K562 (cell line): ENCODE measurements around the gene TKT. TPM values are rescaled to one million over a fixed set of nuclear protein-coding genes. Genes with fewer than 3 reads are reported as not detected.

Experiments used
- ATAC-seq: fragments of 200-7000 bp; cut with Tn5 transposase; 3 replicates; pipeline ENCODE4 v1.9.1; 2020; ENCODE audit warnings: moderate library complexity
- BruUV-seq: library from RNA; stranded (reverse); fragments of 400-500 nt; replicated peaks from 2 replicates; lab custom pipeline; 2021; lab: Mats Ljungman, UMichigan
- CTCF ChIA-PET: fragments of 300-600 bp; formaldehyde crosslinking; extraction: SDS; loops from one replicate; lab custom pipeline; 2021; ENCODE audit warnings: low intra/inter-chr PET ratio; lab: Yijun Ruan, JAX
- POLR2A ChIA-PET: fragments of 300-600, 350-650 bp; sonication (Branson Sonifier 250); formaldehyde crosslinking; extraction: SDS; loops from one replicate; lab custom pipeline; 2021; ENCODE audit warnings: antibody characterized with exemption, inconsistent platforms; lab: Yijun Ruan, JAX
- DNase-seq, 4 experiments: peaks; one replicate each; pipeline versions ENCODE4 v3.0.0 to v3.0.0-alpha.2; 2011 to 2018; ENCODE audit warnings: low spot score in 3 of 4, mixed read lengths in 3 of 4; ENCODE audit errors: extremely low read depth in 1 of 4
- FAIRE-seq: peaks from 2 replicates; lab custom pipeline; 2011; peaks lifted over from hg19 to GRCh38; lab: Jason Lieb, UNC
- H2AFZ ChIP-seq: 2 replicates; pipeline ENCODE4 v1.6.0; 2011; ENCODE audit warnings: low read depth, low read length, control low read depth, inconsistent platforms
- H3K27ac ChIP-seq: fragments of 200-600 bp; 3 replicates; pipeline ENCODE4 v1.8.0; 2011; ENCODE audit warnings: low read depth, mild to moderate bottlenecking, control low read depth, inconsistent platforms, low read length, moderate library complexity, mixed read lengths; ENCODE audit errors: extremely low read depth
- H3K27me3 ChIP-seq, 2 experiments: fragments of 300-600 bp in 1 of 2; 2 replicates in 1 of 2; 3 replicates in 1 of 2; pipeline versions ENCODE4 v1.6.0 to v1.8.0; 2011; ENCODE audit warnings: inconsistent platforms in 2 of 2, low read length in 2 of 2, mild to moderate bottlenecking in 1 of 2, mixed read lengths in 1 of 2, moderate library complexity in 1 of 2; ENCODE audit not compliant: control insufficient read depth in 2 of 2, insufficient read depth in 2 of 2
- H3K36me3 ChIP-seq: fragments of 300-600 bp; 3 replicates; pipeline ENCODE4 v1.8.0; 2011; ENCODE audit warnings: mild to moderate bottlenecking, low read length, inconsistent platforms; ENCODE audit not compliant: control insufficient read depth, insufficient read depth
- H3K4me1 ChIP-seq, 2 experiments: fragments of 200-600 bp in 1 of 2; replicated peaks in 1 of 2; 2 replicates in 1 of 2; 3 replicates in 1 of 2; pipeline versions ENCODE4 v1.5.1 to v1.8.0; 2011; ENCODE audit warnings: inconsistent platforms in 2 of 2, low read length in 2 of 2, mild to moderate bottlenecking in 1 of 2, mixed read lengths in 1 of 2, moderate library complexity in 1 of 2; ENCODE audit not compliant: control insufficient read depth in 2 of 2, insufficient read depth in 2 of 2
- H3K4me2 ChIP-seq: 2 replicates; pipeline ENCODE4 v1.6.1; 2011; ENCODE audit warnings: low read length, control low read depth, inconsistent platforms, mixed read lengths; ENCODE audit not compliant: insufficient read depth
- H3K4me3 ChIP-seq: fragments of 200-600 bp; sonication (generic), shearing (Covaris generic); 2 replicates; pipeline ENCODE4 v1.5.1; 2016; ENCODE audit warnings: control low read depth, inconsistent platforms
- H3K79me2 ChIP-seq: fragments of 200-600 bp; 3 replicates; pipeline ENCODE4 v1.8.0; 2011; ENCODE audit warnings: low read length, inconsistent platforms; ENCODE audit not compliant: control insufficient read depth, insufficient read depth
- H3K9ac ChIP-seq, 2 experiments: 2 replicates each; pipeline versions ENCODE4 v1.6.0 to v1.6.1; 2011; ENCODE audit warnings: low read depth in 2 of 2, low read length in 2 of 2, control low read depth in 1 of 2, inconsistent platforms in 1 of 2, mild to moderate bottlenecking in 1 of 2, mixed read lengths in 1 of 2; ENCODE audit not compliant: insufficient read depth in 1 of 2
- H3K9me1 ChIP-seq: one replicate; pipeline ENCODE4 v1.6.0; 2011; ENCODE audit warnings: inconsistent platforms, mild to moderate bottlenecking, low read length, moderate library complexity; ENCODE audit not compliant: control insufficient read depth, insufficient read depth
- H3K9me3 ChIP-seq: replicated peaks from 2 replicates; pipeline ENCODE4 v1.5.1; 2011; ENCODE audit warnings: low read depth, low read length, inconsistent platforms; ENCODE audit not compliant: control insufficient read depth, insufficient read depth
- H4K20me1 ChIP-seq: replicated peaks from 2 replicates; pipeline ENCODE4 v1.6.1; 2011; ENCODE audit warnings: low read length, inconsistent platforms, mixed read lengths; ENCODE audit not compliant: control insufficient read depth, insufficient read depth
- BCOR ChIP-seq: fragments of 450-650 bp; IDR thresholded peaks from 2 replicates; pipeline ENCODE4 v1.6.1; 2016
- MNT ChIP-seq, 2 experiments: fragments of 450-650 bp; conservative IDR thresholded peaks; 2 replicates each; pipeline ENCODE4 v1.6.1; 2017; ENCODE audit warnings: mild to moderate bottlenecking in 2 of 2, moderate library complexity in 2 of 2
- NKRF ChIP-seq: fragments of 450-650 bp; IDR thresholded peaks from 2 replicates; pipeline ENCODE4 v1.6.1; 2016; ENCODE audit warnings: borderline replicate concordance
- RBM25 ChIP-seq: fragments of 200-400 bp; formaldehyde crosslinking; IDR thresholded peaks from 2 replicates; pipeline ENCODE4 v1.6.1; 2018; ENCODE audit warnings: low read length, low read depth, moderate library complexity; ENCODE audit not compliant: severe bottlenecking
- ZFP36 ChIP-seq: fragments of 150-350 bp; IDR thresholded peaks from 2 replicates; pipeline ENCODE4 v1.6.1; 2018; ENCODE audit warnings: low read length, low read depth; ENCODE audit not compliant: partially characterized antibody
- ZNF280B ChIP-seq: fragments of 250-450 bp; sonication (Bioruptor Pico); IDR thresholded peaks from 2 replicates; pipeline ENCODE4 v1.5.1; 2021; ENCODE audit warnings: mild to moderate bottlenecking
- ZNF316 ChIP-seq: fragments of 450-650 bp; IDR thresholded peaks from 2 replicates; pipeline ENCODE4 v1.6.1; 2016
- ZNF436 ChIP-seq: fragments of 250-450, 450-650 bp; sonication (Bioruptor Pico); formaldehyde crosslinking; IDR thresholded peaks from 2 replicates; pipeline ENCODE4 v1.7.0; 2020; ENCODE audit warnings: mild to moderate bottlenecking
- WGBS: fragments of 100-300 bp; shearing (Covaris generic); methylation state at CpG from one replicate; pipeline ENCODE4 v1.1.6; 2016; ENCODE audit warnings: low coverage, mixed read lengths; ENCODE audit not compliant: insufficient coverage; ENCODE audit errors: missing lambda C conversion rate; 5-methylcytosine and 5-hydroxymethylcytosine counted together
- in situ Hi-C: fragments of 300-500 bp; cut with MboI; formaldehyde crosslinking; loops from 4 replicates; pipeline ENCODE4 v1.15.0; 2018; ENCODE audit warnings: inconsistent platforms, mixed read lengths
- intact Hi-C: fragments of 100-400 bp; cut with micrococcal nuclease; formaldehyde crosslinking; loops from 2 replicates; pipeline ENCODE4 v1.14.2; 2022
- polyA plus RNA-seq, 8 experiments: library from polyadenylated mRNA; depleted of rRNA in 4 of 8; stranded (reverse) in 5 of 8; unstranded in 3 of 8; fragments of >200 nt; fragmentation: Nextera tagmentation in 2 of 8; fragmentation: Illumina TruSeq in 1 of 8; extraction: Ambion mirVana in 2 of 8; extraction: Trizol in 1 of 8; gene quantifications; 2 replicates each; pipeline versions ENCODE4 v1.2.1 to v1.2.3, GENCODE V29; 2011 to 2014; ENCODE audit warnings: inconsistent platforms in 1 of 8, missing spikeins in 1 of 8
- total RNA-seq, 7 experiments: library from RNA; depleted of rRNA in 6 of 7; stranded (reverse); fragments of >200 nt in 6 of 7; fragmentation: Illumina TruSeq in 2 of 7; extraction: Trizol in 2 of 7; gene quantifications; 2 replicates each; pipeline versions ENCODE4 v1.2.1 to v1.2.3, GENCODE V29; 2011 to 2021; ENCODE audit warnings: low replicate concordance in 1 of 7

Gene TKT
- total and polyA plus RNA-seq, 9 of the 15 experiments (the other 6 are each of a cell fraction or from before 2014, with no cell fraction given): 58.1 to 401 (median 187) TPM

GRCh38 chr3:53247619-53248018, 8.2 kb downstream of the TKT start:
- H3K27me3 ChIP-seq: no peaks in the 10 kb centered on the region
- H3K9me1 ChIP-seq: no peaks in the 10 kb centered on the region
- 79% methylated on average over 2 of the region's 2 CpGs for whole genome bisulfite sequencing
- no peak overlapping the region for H2AFZ ChIP-seq
- no peak overlapping the region for H3K9ac ChIP-seq
- no peak for DNase-seq
- POLR2A ChIA-PET: interaction anchor here (1.1 kb wide), 1 partner anchor 30 kb away, joined by 4 read pairs; no protein-coding TSS in a partner anchor
- H3K36me3 ChIP-seq: peaks cover 57% of the 10 kb centered on the region; the same call in 2 of the 3 replicates
- TF ChIP-seq ZNF280B: no peak
- TF ChIP-seq ZNF316: no peak
- TF ChIP-seq ZFP36: peak; percentile 95
- TF ChIP-seq ZNF436 (CRISPR knock-in tag): 0 out of 2 replicates have a peak, but pooled peaks have one; percentile 37
- peak; percentile 74 for TF ChIP-seq RBM25
- no peak for TF ChIP-seq MNT (conservative IDR thresholded peaks at IDR 0.05)
- 0 out of 2 replicates have a peak, but pooled peaks have one; percentile 35 for TF ChIP-seq BCOR
- no peak for TF ChIP-seq NKRF
- no TSS peak for BruUV-seq
- H4K20me1 ChIP-seq: peaks cover 48% of the 10 kb centered on the region
- peaks cover 98% of the 10 kb centered on the region for H3K79me2 ChIP-seq
- ATAC-seq: no peak
- FAIRE-seq: no peak
- H3K4me3 ChIP-seq: no peak overlapping the region
- no peak overlapping the region for H3K27ac ChIP-seq
- in situ Hi-C loops: no loop called here
- H3K4me1 ChIP-seq: peaks cover 27 to 41% of the 10 kb centered on the region in 2 experiments; a peak in 4 of 5 replicates
- no peak overlapping the region for H3K4me2 ChIP-seq
- intact Hi-C loops: no loop called here
- no peaks in the 10 kb centered on the region for H3K9me3 ChIP-seq
- CTCF ChIA-PET: no interaction called here
